K562 (cell line): ENCODE data around the gene GARIN5B. TPM values are rescaled to one million over a fixed set of nuclear protein-coding genes. Genes with fewer than 3 reads are reported as not detected.

Experiments
- CBFA2T3 ChIP-seq: fragments of 450-650 bp; IDR thresholded peaks from 2 replicates; pipeline ENCODE4 v1.6.1; 2017
- CCNT2 ChIP-seq: IDR thresholded peaks from 2 replicates; pipeline ENCODE4 v1.6.1; 2011; ENCODE audit warnings: borderline replicate concordance, low read depth, mild to moderate bottlenecking, moderate library complexity, mixed read lengths, low read length; ENCODE audit not compliant: insufficient read length; ENCODE audit errors: extremely low read depth
- CXXC5 ChIP-seq: fragments of 250-450 bp; sonication (Bioruptor Pico); IDR thresholded peaks from 2 replicates; pipeline ENCODE4 v1.8.0; 2022; ENCODE audit warnings: inconsistent platforms, mild to moderate bottlenecking, moderate library complexity
- KAT7 ChIP-seq: sonication (generic); formaldehyde crosslinking; IDR thresholded peaks from 2 replicates; pipeline ENCODE4 v1.8.0; 2022; ENCODE audit warnings: missing genetic modification reagents, mild to moderate bottlenecking, borderline replicate concordance
- KLF1 ChIP-seq: fragments of 450-650 bp; IDR thresholded peaks from 2 replicates; pipeline ENCODE4 v1.6.1; 2016; ENCODE audit warnings: missing genetic modification characterization, missing compliant biosample characterization
- MIER1 ChIP-seq: fragments of 450-650 bp; IDR thresholded peaks from 2 replicates; pipeline ENCODE4 v1.6.1; 2016; ENCODE audit warnings: antibody characterized with exemption, mild to moderate bottlenecking, low read depth
- NR2C2 ChIP-seq, 2 experiments: fragments of 200-800 bp in 1 of 2; sonication (Bioruptor generic) in 1 of 2; sonication (generic) in 1 of 2; formaldehyde crosslinking in 1 of 2; IDR thresholded peaks; 2 replicates each; pipeline versions ENCODE4 v1.6.1 to v1.8.0; 2016 to 2022; ENCODE audit warnings: mild to moderate bottlenecking in 1 of 2, missing compliant biosample characterization in 1 of 2, missing genetic modification characterization in 1 of 2, missing genetic modification reagents in 1 of 2
- NR4A1 ChIP-seq, 2 experiments: fragments of 250-450 bp in 1 of 2; fragments of 450-650 bp in 1 of 2; sonication (Bioruptor Pico) in 1 of 2; IDR thresholded peaks; 2 replicates each; pipeline versions ENCODE4 v1.4.0 to v1.6.1; 2016 to 2020; ENCODE audit warnings: mild to moderate bottlenecking in 2 of 2, missing compliant biosample characterization in 1 of 2, missing genetic modification characterization in 1 of 2, moderate library complexity in 1 of 2
- RBM22 ChIP-seq: fragments of 200-400 bp; formaldehyde crosslinking; IDR thresholded peaks from 2 replicates; pipeline ENCODE4 v1.6.1; 2018; ENCODE audit warnings: low read length, low read depth; ENCODE audit not compliant: poor library complexity, severe bottlenecking
- ZC3H8 ChIP-seq: fragments of 450-650 bp; IDR thresholded peaks from 2 replicates; pipeline ENCODE4 v1.6.1; 2017
- ZNF217 ChIP-seq: sonication (generic); formaldehyde crosslinking; IDR thresholded peaks from 2 replicates; pipeline ENCODE4 v1.8.0; 2022; ENCODE audit warnings: mild to moderate bottlenecking, missing genetic modification reagents
- polyA plus RNA-seq, 8 experiments: library from polyadenylated mRNA; depleted of rRNA in 4 of 8; stranded (reverse) in 5 of 8; unstranded in 3 of 8; fragments of >200 nt; fragmentation: Nextera tagmentation in 2 of 8; fragmentation: Illumina TruSeq in 1 of 8; extraction: Ambion mirVana in 2 of 8; extraction: Trizol in 1 of 8; gene quantifications; 2 replicates each; pipeline versions ENCODE4 v1.2.1 to v1.2.3, GENCODE V29; 2011 to 2014; ENCODE audit warnings: inconsistent platforms in 1 of 8, missing spikeins in 1 of 8
- total RNA-seq, 7 experiments: library from RNA; depleted of rRNA in 6 of 7; stranded (reverse); fragments of >200 nt in 6 of 7; fragmentation: Illumina TruSeq in 2 of 7; extraction: Trizol in 2 of 7; gene quantifications; 2 replicates each; pipeline versions ENCODE4 v1.2.1 to v1.2.3, GENCODE V29; 2011 to 2021; ENCODE audit warnings: low replicate concordance in 1 of 7
- TF ChIP-seq, protein P1 (sequence below): sonication (generic); formaldehyde crosslinking; IDR thresholded peaks from 2 replicates; pipeline ENCODE4 v1.8.1; 2023; ENCODE audit warnings: mild to moderate bottlenecking, missing genetic modification reagents
- TF ChIP-seq, protein P2 (sequence below): fragments of 250-450 bp; sonication (Bioruptor Pico); IDR thresholded peaks from 2 replicates; pipeline ENCODE4 v1.8.0; 2022; ENCODE audit warnings: moderate library complexity, mild to moderate bottlenecking, inconsistent platforms
- TF ChIP-seq, protein P3 (sequence below): conservative IDR thresholded peaks from 2 replicates; pipeline ENCODE4 v1.6.1; 2011; ENCODE audit warnings: low read depth, mild to moderate bottlenecking, low read length; ENCODE audit not compliant: control insufficient read depth
- TF ChIP-seq, protein P4 (sequence below): fragments of 250-450 bp; sonication (Bioruptor Pico); IDR thresholded peaks from 2 replicates; pipeline ENCODE4 v1.5.1; 2021; ENCODE audit warnings: mild to moderate bottlenecking
- TF ChIP-seq, protein P5 (sequence below): fragments of 450-650 bp; IDR thresholded peaks from 2 replicates; pipeline ENCODE4 v1.6.1; 2016; ENCODE audit warnings: low read depth, mild to moderate bottlenecking, moderate library complexity
- TF ChIP-seq, protein P6 (sequence below): sonication (generic); formaldehyde crosslinking; IDR thresholded peaks from 2 replicates; pipeline ENCODE4 v1.5.0; 2020; ENCODE audit warnings: missing genetic modification reagents

Gene GARIN5B
- total and polyA plus RNA-seq, 9 of the 15 experiments (the other 6 are each of a cell fraction or from before 2014, with no cell fraction given): not detected

DNA sequence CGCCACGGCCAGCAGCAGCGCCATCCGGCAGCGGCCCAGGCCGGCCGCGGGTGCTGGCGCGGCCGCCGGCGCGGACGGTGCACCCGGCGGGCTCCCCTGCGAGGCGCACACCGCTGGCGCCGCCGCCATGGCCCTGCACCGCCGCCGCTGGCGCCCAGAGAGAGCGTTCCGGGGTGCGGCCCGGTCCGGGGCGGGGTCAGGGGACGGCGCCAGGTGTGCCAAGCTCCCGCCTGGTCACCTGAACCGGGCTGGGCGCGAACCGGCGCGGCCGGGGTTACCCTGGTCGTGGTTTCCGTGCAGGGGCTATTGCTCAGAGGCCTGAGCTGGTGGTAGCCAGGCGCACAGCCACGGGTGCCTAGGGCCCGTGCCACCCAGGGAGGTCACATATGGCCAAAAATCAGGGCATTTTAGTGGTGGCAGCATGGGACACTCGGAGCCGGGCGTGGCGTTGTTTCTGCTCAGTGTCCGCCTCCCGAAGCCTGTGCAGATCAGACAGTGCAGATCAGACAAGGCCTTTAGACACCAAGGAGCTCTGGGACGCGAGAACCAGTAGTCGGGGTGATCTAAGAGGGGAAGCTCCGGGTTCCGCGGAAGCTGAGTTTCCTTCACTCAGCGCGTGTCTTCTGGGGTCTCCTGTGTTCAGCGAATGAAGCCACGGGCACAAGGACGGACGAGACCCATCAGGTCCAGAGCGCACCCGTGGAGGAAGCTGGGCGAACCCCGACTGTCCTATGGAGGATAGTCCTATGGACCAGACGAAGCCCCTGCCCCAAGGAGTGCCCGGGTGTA lies 21.3 kb upstream of the GARIN5B start, which contains the start of gene TMEM238 (continued):
- TF ChIP-seq, protein P1, sequence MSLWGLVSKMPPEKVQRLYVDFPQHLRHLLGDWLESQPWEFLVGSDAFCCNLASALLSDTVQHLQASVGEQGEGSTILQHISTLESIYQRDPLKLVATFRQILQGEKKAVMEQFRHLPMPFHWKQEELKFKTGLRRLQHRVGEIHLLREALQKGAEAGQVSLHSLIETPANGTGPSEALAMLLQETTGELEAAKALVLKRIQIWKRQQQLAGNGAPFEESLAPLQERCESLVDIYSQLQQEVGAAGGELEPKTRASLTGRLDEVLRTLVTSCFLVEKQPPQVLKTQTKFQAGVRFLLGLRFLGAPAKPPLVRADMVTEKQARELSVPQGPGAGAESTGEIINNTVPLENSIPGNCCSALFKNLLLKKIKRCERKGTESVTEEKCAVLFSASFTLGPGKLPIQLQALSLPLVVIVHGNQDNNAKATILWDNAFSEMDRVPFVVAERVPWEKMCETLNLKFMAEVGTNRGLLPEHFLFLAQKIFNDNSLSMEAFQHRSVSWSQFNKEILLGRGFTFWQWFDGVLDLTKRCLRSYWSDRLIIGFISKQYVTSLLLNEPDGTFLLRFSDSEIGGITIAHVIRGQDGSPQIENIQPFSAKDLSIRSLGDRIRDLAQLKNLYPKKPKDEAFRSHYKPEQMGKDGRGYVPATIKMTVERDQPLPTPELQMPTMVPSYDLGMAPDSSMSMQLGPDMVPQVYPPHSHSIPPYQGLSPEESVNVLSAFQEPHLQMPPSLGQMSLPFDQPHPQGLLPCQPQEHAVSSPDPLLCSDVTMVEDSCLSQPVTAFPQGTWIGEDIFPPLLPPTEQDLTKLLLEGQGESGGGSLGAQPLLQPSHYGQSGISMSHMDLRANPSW (CRISPR knock-in tag): no peak
- TF ChIP-seq, protein P2, sequence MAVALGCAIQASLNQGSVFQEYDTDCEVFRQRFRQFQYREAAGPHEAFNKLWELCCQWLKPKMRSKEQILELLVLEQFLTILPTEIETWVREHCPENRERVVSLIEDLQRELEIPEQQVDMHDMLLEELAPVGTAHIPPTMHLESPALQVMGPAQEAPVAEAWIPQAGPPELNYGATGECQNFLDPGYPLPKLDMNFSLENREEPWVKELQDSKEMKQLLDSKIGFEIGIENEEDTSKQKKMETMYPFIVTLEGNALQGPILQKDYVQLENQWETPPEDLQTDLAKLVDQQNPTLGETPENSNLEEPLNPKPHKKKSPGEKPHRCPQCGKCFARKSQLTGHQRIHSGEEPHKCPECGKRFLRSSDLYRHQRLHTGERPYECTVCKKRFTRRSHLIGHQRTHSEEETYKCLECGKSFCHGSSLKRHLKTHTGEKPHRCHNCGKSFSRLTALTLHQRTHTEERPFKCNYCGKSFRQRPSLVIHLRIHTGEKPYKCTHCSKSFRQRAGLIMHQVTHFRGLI (CRISPR knock-in tag): no peak
- TF ChIP-seq, protein P3, sequence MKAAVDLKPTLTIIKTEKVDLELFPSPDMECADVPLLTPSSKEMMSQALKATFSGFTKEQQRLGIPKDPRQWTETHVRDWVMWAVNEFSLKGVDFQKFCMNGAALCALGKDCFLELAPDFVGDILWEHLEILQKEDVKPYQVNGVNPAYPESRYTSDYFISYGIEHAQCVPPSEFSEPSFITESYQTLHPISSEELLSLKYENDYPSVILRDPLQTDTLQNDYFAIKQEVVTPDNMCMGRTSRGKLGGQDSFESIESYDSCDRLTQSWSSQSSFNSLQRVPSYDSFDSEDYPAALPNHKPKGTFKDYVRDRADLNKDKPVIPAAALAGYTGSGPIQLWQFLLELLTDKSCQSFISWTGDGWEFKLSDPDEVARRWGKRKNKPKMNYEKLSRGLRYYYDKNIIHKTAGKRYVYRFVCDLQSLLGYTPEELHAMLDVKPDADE: 0 out of 2 replicates have a peak, but pooled peaks have one; percentile 5
- TF ChIP-seq NR4A1 (CRISPR knock-in tag; IDR thresholded peaks at IDR 0.05): no peak
- 0 out of 2 replicates have a peak, but pooled peaks have one; percentile 30 for TF ChIP-seq NR4A1 (tag; IDR thresholded peaks at IDR 0.05)
- no peak for TF ChIP-seq KLF1 (tag)
- TF ChIP-seq, protein P4, sequence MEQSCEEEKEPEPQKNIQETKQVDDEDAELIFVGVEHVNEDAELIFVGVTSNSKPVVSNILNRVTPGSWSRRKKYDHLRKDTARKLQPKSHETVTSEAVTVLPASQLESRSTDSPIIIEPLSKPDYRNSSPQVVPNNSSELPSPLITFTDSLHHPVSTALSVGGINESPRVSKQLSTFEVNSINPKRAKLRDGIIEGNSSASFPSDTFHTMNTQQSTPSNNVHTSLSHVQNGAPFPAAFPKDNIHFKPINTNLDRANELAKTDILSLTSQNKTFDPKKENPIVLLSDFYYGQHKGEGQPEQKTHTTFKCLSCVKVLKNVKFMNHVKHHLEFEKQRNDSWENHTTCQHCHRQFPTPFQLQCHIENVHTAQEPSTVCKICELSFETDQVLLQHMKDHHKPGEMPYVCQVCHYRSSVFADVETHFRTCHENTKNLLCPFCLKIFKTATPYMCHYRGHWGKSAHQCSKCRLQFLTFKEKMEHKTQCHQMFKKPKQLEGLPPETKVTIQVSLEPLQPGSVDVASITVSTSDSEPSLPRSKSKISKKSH (CRISPR knock-in tag): no peak
- no peak for TF ChIP-seq MIER1
- peak; percentile 89; the same call in 1 of the 2 replicates for TF ChIP-seq KAT7 (CRISPR knock-in tag)
- no peak for TF ChIP-seq RBM22
- TF ChIP-seq CCNT2: peak; percentile 12
- no peak for TF ChIP-seq NR2C2 (CRISPR knock-in tag; IDR thresholded peaks at IDR 0.05)
- TF ChIP-seq NR2C2 (tag; IDR thresholded peaks at IDR 0.05): peak; percentile 47
- no peak for TF ChIP-seq ZC3H8
- TF ChIP-seq, protein P5, sequence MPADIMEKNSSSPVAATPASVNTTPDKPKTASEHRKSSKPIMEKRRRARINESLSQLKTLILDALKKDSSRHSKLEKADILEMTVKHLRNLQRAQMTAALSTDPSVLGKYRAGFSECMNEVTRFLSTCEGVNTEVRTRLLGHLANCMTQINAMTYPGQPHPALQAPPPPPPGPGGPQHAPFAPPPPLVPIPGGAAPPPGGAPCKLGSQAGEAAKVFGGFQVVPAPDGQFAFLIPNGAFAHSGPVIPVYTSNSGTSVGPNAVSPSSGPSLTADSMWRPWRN: no peak
- TF ChIP-seq, protein P6, sequence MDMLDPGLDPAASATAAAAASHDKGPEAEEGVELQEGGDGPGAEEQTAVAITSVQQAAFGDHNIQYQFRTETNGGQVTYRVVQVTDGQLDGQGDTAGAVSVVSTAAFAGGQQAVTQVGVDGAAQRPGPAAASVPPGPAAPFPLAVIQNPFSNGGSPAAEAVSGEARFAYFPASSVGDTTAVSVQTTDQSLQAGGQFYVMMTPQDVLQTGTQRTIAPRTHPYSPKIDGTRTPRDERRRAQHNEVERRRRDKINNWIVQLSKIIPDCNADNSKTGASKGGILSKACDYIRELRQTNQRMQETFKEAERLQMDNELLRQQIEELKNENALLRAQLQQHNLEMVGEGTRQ (CRISPR knock-in tag): no peak
- peak; percentile 34; the same call in 1 of the 2 replicates for TF ChIP-seq CXXC5 (CRISPR knock-in tag)
- no peak for TF ChIP-seq CBFA2T3
- no peak for TF ChIP-seq ZNF217 (CRISPR knock-in tag)
